Measurements from ENCODE around the gene OSBPL9.

- no peak for TF ChIP-seq CTCF (conservative IDR thresholded peaks at IDR 0.05; ENCODE audit: low read depth, low read length)
- no peak for TF ChIP-seq EZH2 (IDR thresholded peaks at IDR 0.05; ENCODE audit: borderline replicate concordance, low read depth, low read length, poor library complexity, severe bottlenecking)
These were observed 16.4 kb upstream of the OSBPL9 start for GRCh38 chr1:51600529-51600928.

Measured in A673 (cell line).